Esophagus mucosa (tissue), 1 donor: ENCODE data around the gene PAN3. TPM values are rescaled to one million over a fixed set of nuclear protein-coding genes. Genes with fewer than 3 reads are reported as not detected.
"Not testable (repeated sequence)": the region's sequence is repeated elsewhere in the genome, so short reads cannot be mapped to it uniquely, and the experiment has no call there.

ENCODE experiments used
- ATAC-seq: fragments of 200-7000 bp; cut with Tn5 transposase; one replicate; pipeline ENCODE4 v1.9.1; 2020
- total RNA-seq: library from RNA; stranded (reverse); gene quantifications from one replicate; pipeline ENCODE4 v1.2.4, GENCODE V29; 2023
- donor health status: DM: yes; HTN: yes; CAD: no.

Gene PAN3
- 18.5 TPM for total RNA-seq

- peak; percentile 78 for ATAC-seq
These were observed at the start of gene PAN3 for GRCh38 chr13:28138012-28138755. Gene PAN3 (plus strand): TSS chr13:28138545. CDS start chr13:28138658, 113 bp downstream.

GRCh38 chr13:28089065-28089464, 49.3 kb upstream of the PAN3 start:
- no peak for ATAC-seq

DNA sequence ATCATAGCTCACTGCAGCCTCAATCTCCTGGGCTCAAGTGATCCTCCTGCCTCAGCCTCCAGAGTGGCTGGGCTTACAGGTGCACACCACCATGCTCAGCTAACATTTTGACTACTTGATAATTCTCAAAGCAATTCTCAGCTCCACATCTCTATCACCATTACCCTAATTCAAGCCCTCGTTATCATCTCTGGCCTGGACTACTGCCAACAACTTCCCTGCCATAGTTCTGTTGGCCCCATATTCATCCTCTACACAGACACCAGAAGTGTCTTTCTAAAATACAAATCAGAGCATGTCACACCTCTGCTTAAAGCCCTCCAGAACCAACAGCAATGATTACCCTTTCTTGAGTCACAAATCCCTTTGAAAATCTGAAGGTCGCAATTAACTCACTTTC, 45.9 kb upstream of the PAN3 start:
- no peak for ATAC-seq

- ATAC-seq = no peak
These were observed 44.5 kb upstream of the PAN3 start for GRCh38 chr13:28093881-28094280.

GRCh38 chr13:28094306-28094705, 44.0 kb upstream of the PAN3 start:
- ATAC-seq = no peak

DNA sequence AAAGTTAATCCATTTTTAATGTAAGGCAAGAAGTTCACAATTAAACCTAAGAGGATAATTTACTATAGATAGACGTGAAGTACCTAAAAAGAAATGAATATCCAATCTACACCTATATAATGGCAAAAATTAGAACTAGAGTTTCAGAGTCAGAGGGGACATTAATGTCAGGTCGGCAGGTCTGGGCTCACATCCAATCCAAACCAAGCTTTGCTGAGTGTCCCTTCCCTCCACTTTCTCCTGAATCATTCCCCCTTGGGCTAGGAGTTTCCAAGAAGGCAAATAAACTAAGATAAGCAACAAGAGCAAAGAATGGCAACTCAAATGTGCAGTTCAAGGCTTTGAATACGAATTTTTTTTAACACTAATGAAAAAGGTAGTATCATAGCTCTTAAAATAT, 40.8 kb upstream of the PAN3 start:
- no peak for ATAC-seq

DNA sequence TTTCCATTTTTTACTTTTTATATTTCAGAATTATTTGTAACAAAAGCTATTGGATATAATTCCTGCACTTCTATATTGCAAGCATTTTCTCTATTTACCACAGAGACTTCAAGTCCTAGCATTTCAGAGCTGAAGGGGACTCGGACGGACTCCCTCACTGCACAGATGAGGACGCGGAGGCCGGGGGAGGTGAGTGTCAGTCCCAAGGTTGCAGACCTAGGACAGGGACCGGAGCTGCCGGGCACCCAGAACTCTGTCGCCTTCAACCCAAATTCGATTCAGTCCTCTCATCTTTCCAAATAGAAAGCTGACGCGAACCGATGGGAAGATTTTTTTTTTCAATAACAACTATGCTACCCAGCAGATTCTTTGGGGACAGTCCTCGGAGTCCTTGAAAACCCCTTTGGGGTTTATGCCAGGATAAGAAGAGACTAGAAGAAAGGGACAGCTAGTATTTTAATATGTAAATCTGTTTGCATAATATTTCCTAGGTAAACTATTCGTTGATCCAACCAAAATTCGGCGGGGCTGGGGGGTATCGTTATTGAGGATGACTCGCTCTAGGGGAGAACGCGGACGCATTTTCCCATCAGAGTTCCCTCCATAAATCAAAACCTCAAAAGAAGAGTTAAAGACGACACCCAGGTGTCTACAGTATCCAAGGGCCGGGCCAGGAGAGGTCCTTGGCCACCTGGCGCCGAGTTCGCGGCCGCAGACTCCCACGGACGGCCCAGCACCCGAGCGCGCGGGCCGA, 38.8 kb upstream of the PAN3 start:
- ATAC-seq = no peak

DNA sequence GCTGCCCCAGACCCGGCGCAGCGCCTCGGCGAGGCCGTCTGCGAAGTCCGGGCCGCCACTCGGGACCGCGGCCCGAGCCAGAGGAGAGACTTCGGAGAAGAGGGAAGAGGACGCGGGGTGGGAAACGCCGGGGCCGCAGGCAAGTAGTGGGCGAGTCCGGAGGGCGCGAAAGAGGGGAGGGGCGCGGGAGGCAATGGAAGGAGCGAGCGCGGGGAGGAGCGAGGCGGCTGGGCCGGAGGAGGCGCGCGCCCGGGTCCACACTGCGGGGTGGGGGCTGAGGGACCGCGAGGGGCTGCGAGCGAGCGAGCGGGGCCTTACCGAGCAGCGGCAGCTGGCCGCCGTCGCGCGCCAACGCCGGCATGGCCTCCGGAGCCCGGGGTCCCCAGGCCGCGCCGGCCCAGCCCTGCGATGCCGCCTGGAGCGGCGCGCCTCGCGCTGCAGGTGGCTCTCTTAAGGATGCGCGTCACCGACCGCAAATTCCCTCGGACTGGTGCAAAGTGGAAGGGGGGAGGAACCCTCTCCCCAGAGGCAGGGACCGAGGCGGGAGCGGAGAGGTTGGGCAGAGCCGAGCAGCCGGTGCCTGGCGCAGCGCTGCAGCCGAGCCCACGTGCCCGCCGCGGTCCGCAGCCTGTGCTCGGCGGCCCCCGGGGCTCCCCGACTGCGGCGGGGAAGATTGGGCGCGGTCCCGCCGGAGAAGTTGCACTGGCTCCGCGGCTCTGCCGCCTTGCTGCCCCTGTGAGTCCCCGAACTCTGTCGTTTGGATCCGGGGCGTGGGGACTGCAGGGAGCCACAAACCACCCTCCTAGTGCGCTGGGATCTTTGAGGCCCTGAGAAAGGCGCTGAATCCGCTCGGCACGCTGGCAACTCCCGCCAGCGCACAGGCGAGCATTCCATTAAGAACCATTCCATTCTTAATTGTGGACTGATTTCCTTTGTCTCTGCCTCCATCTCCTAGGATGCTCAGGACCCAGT, 37.9 kb upstream of the PAN3 start, which contains the start of gene FLT3:
FLT3 (minus strand) TSS at position 427 of the 972 bp plus-strand sequence; CDS start at position 361, 66 bp downstream.
- ATAC-seq = peak; percentile 49

- not testable (repeated sequence) for ATAC-seq
These were observed 36.5 kb upstream of the PAN3 start for GRCh38 chr13:28101886-28102285.

GRCh38 chr13:28106976-28107375, 31.4 kb upstream of the PAN3 start:
- ATAC-seq = no peak

DNA sequence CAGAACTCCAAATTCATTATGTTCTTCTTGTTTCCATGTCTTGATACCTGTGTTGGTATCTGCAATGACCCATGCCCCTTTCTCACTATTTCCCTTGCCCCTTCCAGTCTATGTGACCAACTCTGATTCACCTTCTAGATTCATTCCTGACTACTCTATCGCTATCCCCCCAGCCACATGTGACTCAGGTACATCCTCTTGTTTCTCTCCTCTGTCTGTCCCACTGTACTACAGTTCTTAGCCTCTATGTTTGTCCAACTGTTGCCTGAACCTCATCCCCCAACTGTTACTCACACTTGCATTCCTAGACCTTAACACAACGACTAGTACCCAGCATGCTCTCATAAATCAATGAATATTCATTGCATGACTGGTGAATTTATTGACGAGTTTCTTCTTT, 27.9 kb upstream of the PAN3 start:
- ATAC-seq = no peak

DNA sequence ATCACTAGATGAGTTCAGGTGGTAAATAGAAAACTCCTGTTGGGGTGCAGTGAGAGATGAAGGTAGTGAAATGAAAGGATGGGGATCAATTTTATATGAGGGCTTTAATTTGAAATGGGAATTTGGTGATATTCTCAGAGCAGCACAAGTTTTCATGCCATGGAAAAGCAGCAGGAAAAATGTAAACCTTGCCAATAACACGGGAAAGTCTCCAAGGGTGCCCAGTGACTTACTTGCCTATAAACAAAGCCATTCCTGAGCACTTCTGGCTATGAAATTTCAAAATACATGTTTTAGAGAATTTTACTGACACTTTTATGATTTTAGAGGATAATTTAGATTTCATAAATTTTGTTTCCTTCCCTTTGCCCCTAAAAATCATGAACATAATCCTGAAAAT, 21.6 kb upstream of the PAN3 start:
- no peak for ATAC-seq

DNA sequence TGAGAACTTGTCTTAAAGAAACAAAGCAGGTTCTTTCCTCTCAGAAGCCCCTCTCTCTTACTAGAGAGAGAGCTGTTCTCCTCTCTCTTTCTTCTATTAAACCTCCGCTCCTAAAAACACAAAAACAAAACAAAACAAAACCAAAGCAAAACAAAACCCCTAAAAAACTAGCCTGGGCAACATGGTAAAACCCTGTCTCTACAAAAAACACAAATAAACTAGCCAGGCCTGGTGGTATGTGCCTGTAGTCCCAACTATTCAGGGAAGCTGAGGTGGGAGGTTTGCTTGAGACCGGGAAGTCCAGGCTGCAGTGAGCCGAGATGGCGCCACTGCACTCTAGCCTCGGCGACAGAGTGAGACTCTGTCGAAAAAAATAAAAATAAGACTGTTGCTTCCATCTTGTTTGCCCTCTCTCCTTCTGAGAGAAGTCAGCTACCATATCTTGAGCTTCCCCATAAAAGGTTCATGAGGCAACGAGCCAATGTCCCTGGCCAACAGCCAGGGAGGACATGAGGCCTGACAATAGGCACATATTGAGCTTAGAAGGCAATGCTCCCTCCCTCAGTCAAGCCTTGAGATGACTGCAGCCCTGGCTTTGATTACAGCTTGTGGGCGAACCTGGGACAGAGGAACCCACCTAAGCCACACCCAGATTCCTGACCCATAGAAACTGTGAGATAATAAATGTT, 20.5 kb upstream of the PAN3 start:
- no peak for ATAC-seq

GRCh38 chr13:28120317-28120716, 18.0 kb upstream of the PAN3 start:
- no peak for ATAC-seq

GRCh38 chr13:28121224-28121623, 17.1 kb upstream of the PAN3 start:
- no peak for ATAC-seq

DNA sequence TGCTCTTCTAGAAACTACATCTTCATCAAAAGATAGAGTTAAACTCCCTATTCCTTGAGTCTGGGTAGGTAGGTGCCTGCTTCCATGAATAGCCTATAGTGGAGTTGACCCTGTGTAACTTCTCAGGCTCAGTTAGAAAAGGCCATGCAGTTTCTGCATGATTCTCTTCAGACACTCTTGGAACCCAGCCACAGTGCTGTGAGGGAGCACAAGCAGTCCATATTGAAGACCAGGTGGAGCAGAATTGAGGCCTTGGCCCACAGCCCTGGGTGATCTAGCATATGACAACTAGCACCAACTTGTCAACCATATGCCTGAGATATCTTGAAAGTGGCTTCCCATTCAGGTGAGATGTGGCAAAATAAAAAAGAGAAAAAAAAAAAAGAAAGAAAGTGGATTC, 10.3 kb upstream of the PAN3 start:
- no peak for ATAC-seq

GRCh38 chr13:28128926-28129325, 9.4 kb upstream of the PAN3 start:
- no peak for ATAC-seq

DNA sequence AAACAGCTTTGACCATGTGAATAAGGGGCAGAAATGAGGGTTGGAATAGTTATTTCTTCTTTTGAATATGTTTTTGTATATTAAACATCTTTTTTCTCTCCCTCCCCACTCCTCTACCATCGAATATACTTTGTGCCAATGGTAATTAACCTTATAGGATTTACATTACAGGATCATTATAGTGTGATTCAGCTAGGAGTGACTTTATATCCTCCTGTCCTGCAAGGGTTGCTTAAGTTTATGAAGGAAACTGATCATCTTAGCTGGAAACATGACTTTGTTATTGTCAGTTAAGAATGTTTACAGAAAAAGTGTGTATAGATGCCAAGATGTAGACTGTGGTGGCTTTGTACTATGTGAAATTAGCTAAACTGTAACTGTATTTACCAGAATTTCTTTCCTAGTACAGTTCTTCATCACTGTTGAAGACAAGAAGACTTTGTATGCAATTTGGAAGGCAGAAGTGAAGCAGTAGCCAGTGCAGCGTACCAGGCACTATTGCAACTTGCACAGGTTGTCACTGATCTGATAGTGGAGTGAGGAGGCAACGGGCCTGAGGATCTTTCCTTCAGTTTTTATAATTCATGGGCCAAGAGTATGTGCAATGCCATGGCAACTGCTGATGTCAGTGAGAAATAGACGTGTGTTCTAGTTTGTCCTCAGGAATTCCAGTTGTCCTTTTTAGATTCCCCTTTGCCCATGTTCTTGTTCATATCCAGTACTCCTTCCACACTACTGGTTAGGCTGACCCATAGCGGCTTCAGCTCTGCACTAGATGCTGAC, 8.2 kb upstream of the PAN3 start:
- ATAC-seq = no peak

GRCh38 chr13:28131646-28132045, 6.7 kb upstream of the PAN3 start:
- ATAC-seq = peak; percentile 55

- ATAC-seq = no peak
These were observed 1.4 kb upstream of the PAN3 start for GRCh38 chr13:28136916-28137315.

GRCh38 chr13:28137596-28137995, 749 bp upstream of the PAN3 start:
- ATAC-seq = peak; percentile 1
